MG63 (cell line): ENCODE results near the gene TXNRD2. TPM values are rescaled to one million over a fixed set of nuclear protein-coding genes. Genes with fewer than 3 reads are reported as not detected.
"Not testable (repeated sequence)": the region's sequence is repeated elsewhere in the genome, so short reads cannot be mapped to it uniquely, and the experiment has no call there.

Experiments
- DNase-seq: peaks from one replicate; pipeline ENCODE4 v3.0.0-alpha.2; 2020
- H3K27me3 ChIP-seq: fragments of 250-450 bp; sonication (Bioruptor Pico); 2 replicates; pipeline ENCODE4 v1.5.1; 2020; ENCODE audit warnings: mild to moderate bottlenecking, moderate library complexity
- H3K36me3 ChIP-seq: fragments of 250-450 bp; sonication (Bioruptor Pico); 2 replicates; pipeline ENCODE4 v1.5.1; 2020; ENCODE audit warnings: mild to moderate bottlenecking, moderate library complexity
- H3K4me3 ChIP-seq: fragments of 250-450 bp; sonication (Bioruptor Pico); 2 replicates; pipeline ENCODE4 v1.5.1; 2020; ENCODE audit warnings: mild to moderate bottlenecking, moderate library complexity
- H3K9me3 ChIP-seq: fragments of 250-450 bp; sonication (Bioruptor Pico); 2 replicates; pipeline ENCODE4 v1.5.1; 2020; ENCODE audit warnings: mild to moderate bottlenecking, moderate library complexity
- total RNA-seq: library from RNA; depleted of rRNA; stranded (reverse); fragments of >200 nt; shearing (Covaris generic); gene quantifications from 2 replicates; pipeline ENCODE4 v1.2.3, GENCODE V29; 2014; ENCODE audit warnings: low replicate concordance

The TXNRD2 gene
- total RNA-seq, 1 experiment from 2014 or later, result 61.8 TPM

GRCh38 chr22:19892925-19893324 lies 48.7 kb downstream of the TXNRD2 start:
- DNase-seq, result no peak
- Histone ChIP-seq H3K4me3 (no peak overlapping the region), H3K9me3 (no peaks in the 10 kb centered on the region), H3K27me3 (no peaks in the 10 kb centered on the region), H3K36me3 (no peaks in the 10 kb centered on the region)

DNA sequence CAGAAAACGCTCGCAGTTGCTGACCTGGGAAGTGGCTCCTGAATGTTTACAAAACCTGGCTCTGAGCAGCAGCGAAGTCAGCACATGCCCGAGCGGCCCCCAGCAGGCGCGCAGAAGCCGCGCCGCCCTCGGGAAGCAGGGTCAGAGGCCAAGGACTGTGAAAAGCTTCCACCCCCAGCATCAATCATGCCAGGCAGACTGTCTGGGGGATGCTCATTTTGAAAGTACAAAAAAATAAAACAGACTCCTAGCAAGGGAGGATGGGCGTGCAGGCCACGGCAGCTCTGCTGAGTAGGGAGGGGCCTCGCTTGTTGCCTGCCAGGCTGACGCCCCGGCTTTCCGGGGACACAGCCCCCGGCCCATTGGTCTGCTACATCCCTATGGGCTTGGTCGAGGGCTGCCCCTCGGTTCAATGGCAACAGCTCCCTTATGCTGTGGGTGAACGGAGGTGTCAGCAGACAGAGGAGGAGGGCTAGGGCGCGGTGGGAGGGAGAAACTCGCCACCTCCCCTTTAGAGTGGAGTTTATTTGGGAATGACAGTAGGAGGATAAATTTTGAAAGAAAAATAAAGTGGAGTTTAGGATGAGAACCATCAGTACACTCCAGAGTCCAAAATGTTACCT lies 49.2 kb downstream of the TXNRD2 start:
- Histone ChIP-seq H3K36me3 (no peaks in the 10 kb centered on the region), H3K9me3 (no peaks in the 10 kb centered on the region), H3K4me3 (no peak overlapping the region), H3K27me3 (no peaks in the 10 kb centered on the region)
- DNase-seq, result no peak

- no peaks in the 10 kb centered on the region for H3K27me3 ChIP-seq
- no peaks in the 10 kb centered on the region for H3K9me3 ChIP-seq
- no peaks in the 10 kb centered on the region for H3K36me3 ChIP-seq
- peak; percentile 66 for DNase-seq
- H3K4me3 ChIP-seq, result no peak overlapping the region
Measured at GRCh38 chr22:19891317-19892256, 50.0 kb downstream of the TXNRD2 start.

DNA sequence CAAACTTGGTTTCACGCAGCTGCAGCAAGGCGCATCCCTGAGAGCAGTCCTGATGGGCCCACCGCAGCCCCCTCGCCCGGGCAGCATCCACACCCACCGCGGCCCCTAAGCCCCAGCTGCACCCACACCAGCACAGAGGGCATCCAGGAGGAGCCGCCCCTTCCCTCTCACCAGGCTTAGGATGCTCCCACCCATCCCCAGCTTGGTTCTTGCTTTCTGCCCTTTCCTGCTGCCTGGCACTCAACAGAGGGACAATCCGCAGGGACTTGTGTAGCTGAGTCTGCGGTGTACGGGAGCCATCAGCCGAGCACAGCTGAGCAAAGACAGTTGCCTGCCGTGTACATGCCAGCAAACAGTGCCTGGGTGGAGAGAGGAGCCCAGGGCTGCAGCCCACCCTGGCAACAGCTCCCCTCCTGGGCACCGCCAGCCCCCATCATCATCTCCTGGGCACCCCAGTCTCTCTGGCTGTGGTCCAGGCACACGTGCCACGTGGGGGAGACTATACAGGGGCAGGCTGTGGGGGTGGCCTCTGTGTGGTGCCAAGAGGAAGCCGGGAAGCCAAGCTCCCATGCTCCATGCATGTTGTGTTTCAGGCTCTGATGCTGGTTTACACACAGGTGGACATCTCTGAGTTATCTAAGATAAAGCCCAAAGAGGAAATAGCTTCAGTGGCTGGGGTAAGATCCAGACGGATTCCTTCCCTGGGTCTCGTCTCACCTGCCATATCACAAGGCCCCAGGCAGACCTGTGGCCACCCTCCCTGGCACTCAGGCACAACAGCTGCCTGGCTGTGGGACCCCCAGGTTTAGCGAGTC lies 50.9 kb downstream of the TXNRD2 start:
- no peak overlapping the region for H3K4me3 ChIP-seq
- no peaks in the 10 kb centered on the region for H3K9me3 ChIP-seq
- no peaks in the 10 kb centered on the region for H3K36me3 ChIP-seq
- H3K27me3 ChIP-seq, result no peaks in the 10 kb centered on the region
- no peak for DNase-seq

GRCh38 chr22:19889951-19890350 lies 51.7 kb downstream of the TXNRD2 start:
- H3K36me3 ChIP-seq, result no peaks in the 10 kb centered on the region
- no peaks in the 10 kb centered on the region for H3K9me3 ChIP-seq
- DNase-seq, result no peak
- no peak overlapping the region for H3K4me3 ChIP-seq
- no peaks in the 10 kb centered on the region for H3K27me3 ChIP-seq

GRCh38 chr22:19888131-19888746 lies 53.4 kb downstream of the TXNRD2 start:
- H3K4me3 ChIP-seq, result no peak overlapping the region

GRCh38 chr22:19887256-19887985 lies 54.2 kb downstream of the TXNRD2 start:
- Histone ChIP-seq H3K4me3 (no peak overlapping the region), H3K36me3 (no peaks in the 10 kb centered on the region), H3K27me3 (no peaks in the 10 kb centered on the region), H3K9me3 (no peaks in the 10 kb centered on the region)
- no peak for DNase-seq

More at GRCh38 chr22:19888131-19888746, 53.4 kb downstream of the TXNRD2 start:
- no peaks in the 10 kb centered on the region for H3K9me3 ChIP-seq
- no peaks in the 10 kb centered on the region for H3K27me3 ChIP-seq
- no peak for DNase-seq
- no peaks in the 10 kb centered on the region for H3K36me3 ChIP-seq

DNA sequence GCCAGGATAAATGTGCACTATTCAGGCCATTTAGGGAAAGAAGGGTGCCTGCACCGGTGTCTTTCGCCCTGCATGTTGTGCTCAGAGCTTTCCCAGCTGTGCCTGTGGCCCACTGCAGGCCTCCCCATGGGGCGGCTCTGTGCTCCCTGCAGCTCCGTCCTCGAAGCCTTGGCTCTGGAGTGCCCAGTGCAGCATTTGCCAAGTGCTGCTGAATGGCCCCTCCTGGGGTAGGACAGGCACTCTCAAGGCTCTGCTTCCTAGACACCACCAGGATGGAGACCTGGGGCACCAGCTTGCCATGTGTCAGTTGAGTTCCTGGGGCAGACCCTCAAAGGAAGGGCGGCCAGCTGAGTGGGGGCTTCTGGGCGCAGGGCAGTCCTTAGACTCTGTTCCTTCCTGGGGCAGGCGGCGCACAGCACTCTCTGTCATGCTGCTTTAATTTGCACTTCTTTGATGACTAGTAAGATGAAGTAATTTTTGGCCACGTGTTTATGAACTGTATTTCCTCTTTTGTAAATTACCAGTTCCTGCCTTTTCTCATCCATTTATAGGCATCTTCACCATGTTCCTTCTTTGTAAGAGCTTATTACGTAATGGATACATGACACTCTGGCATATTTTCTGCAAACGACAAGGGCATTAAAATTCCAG lies 54.9 kb downstream of the TXNRD2 start:
- no peaks in the 10 kb centered on the region for H3K36me3 ChIP-seq
- no peaks in the 10 kb centered on the region for H3K27me3 ChIP-seq
- H3K4me3 ChIP-seq, result no peak overlapping the region
- no peaks in the 10 kb centered on the region for H3K9me3 ChIP-seq
- DNase-seq, result no peak

- DNase-seq, result peak; percentile 40
- no peak overlapping the region for H3K4me3 ChIP-seq
- H3K9me3 ChIP-seq, result no peaks in the 10 kb centered on the region
- H3K27me3 ChIP-seq, result no peaks in the 10 kb centered on the region
- H3K36me3 ChIP-seq, result no peaks in the 10 kb centered on the region
Measured at GRCh38 chr22:19885841-19886592, 55.6 kb downstream of the TXNRD2 start.

- H3K36me3 ChIP-seq, result peaks cover 2% of the 10 kb centered on the region; the same call in 1 of the 2 replicates
- no peak overlapping the region for H3K4me3 ChIP-seq
- peak; percentile 65 for DNase-seq
- H3K27me3 ChIP-seq, result no peaks in the 10 kb centered on the region
- no peaks in the 10 kb centered on the region for H3K9me3 ChIP-seq
Measured at GRCh38 chr22:19884954-19885751, 56.5 kb downstream of the TXNRD2 start.

GRCh38 chr22:19884161-19884953 lies 57.3 kb downstream of the TXNRD2 start:
- Histone ChIP-seq H3K27me3 (no peaks in the 10 kb centered on the region), H3K36me3 (peaks cover 6% of the 10 kb centered on the region; the same call in 1 of the 2 replicates), H3K4me3 (no peak overlapping the region), H3K9me3 (no peaks in the 10 kb centered on the region)
- no peak for DNase-seq

DNA sequence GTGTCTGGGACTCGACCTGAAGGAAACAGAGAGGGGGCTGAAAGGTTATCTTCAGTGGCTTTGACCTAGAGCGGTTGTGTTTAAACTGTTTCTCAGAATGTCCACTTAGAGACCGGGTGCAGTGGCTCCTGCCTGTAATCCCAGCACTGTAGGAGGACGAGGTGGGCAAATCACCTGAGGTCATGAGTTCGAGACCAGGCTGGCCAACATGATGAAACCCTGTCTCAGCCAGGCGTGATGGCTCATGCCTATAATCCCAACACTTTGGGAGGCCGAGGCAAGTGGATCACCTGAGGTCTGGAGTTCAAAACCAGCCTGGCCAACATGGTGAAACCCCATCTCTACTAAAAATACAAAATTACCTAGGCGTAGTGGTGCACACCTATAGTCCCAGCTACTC lies 58.2 kb downstream of the TXNRD2 start:
- H3K36me3 ChIP-seq, result peaks cover 13% of the 10 kb centered on the region
- not testable (repeated sequence) for DNase-seq, H3K9me3 ChIP-seq, H3K4me3 ChIP-seq, H3K27me3 ChIP-seq

DNA sequence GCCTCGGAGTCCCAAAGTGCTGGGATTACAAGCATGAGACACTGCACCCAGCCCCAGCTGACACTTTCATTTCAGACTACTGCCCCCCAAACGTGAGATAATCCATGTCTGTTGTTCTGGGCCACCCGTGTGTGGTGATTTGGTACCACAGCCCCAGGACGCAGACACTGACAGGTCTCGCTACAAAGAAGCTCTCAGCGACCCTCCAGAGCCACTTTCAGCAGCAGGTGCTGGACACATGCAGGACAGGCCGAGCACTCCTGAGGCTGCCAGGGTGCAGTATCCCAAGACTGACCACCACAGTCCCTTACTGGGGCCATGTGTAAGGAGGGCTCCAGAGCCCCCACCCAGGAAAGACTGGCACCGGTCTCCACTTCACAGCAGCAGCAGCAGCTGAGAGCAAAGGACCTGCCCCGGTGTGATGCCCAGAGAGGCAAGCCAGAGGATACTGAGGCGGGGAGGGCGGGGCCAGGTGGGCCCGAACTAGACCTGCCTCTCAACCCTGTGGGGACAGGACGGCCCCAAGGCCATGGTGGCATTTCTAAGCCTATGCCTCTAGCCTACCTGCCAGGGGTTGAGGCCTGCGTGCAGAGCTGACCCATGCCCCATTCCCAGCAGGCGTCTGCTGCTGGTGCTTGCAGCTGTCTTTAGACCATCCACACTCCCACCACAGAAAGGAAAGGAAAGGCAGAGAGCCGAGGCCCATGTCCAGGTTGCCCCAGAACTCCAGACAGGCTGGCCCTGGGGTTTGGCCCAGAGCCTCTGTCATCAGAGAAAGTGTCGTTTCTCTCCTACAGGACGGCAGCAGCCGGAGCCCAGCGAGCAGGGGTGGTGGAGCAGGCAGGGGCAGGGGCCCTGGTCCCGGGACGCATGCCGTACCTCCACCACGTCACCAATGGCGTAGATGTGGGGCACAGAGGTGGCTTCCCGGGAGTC lies 58.9 kb downstream of the TXNRD2 start:
- no peak for DNase-seq
- Histone ChIP-seq H3K36me3 (peaks cover 21% of the 10 kb centered on the region), H3K9me3 (no peaks in the 10 kb centered on the region), H3K4me3 (no peak overlapping the region), H3K27me3 (no peaks in the 10 kb centered on the region)
